KOPT-K1 (cell line): ENCODE data around the gene ADPRHL1.

ENCODE experiments used
- H3K27ac ChIP-seq: fragments of 200-600 bp; sonication (generic); 2 replicates; pipeline ENCODE4 v1.5.1; 2016; ENCODE audit warnings: antibody characterized with exemption, mild to moderate bottlenecking, low read depth, low read length; ENCODE audit not compliant: poor library complexity, severe bottlenecking
- H3K36me3 ChIP-seq: fragments of 200-600 bp; sonication (generic); 2 replicates; pipeline ENCODE4 v1.5.1; 2017; ENCODE audit warnings: antibody characterized with exemption, mild to moderate bottlenecking, low read length, moderate library complexity; ENCODE audit not compliant: insufficient read depth
- H3K9me3 ChIP-seq: fragments of 200-600 bp; sonication (generic); 2 replicates; pipeline ENCODE4 v1.5.1; 2017; ENCODE audit warnings: antibody characterized with exemption, low read length, mild to moderate bottlenecking; ENCODE audit not compliant: insufficient read depth, poor library complexity, severe bottlenecking

ADPRHL1 gene

DNA sequence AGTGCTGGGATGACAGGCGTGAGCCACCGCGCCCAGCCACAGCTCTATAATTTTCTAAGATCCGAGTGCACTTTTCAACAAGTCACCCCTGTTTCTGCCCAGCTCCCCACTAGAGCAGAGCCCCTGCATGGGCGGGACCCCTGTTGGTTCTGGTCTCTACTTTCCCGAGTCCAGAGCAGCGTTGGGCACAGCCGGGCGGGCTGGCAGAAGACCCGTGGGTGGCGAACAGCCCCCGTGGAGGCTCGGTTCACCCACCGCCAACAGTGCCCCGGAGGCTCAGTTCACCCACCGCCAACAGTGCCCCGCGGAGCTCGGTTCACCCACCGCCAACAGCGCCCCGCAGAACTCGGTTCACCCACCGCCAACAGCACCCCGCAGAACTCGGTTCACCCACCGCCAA is 40.8 kb downstream of the ADPRHL1 start:
- Histone ChIP-seq H3K9me3 (no peaks in the 10 kb centered on the region), H3K27ac (no peak overlapping the region), H3K36me3 (no peaks in the 10 kb centered on the region)

DNA sequence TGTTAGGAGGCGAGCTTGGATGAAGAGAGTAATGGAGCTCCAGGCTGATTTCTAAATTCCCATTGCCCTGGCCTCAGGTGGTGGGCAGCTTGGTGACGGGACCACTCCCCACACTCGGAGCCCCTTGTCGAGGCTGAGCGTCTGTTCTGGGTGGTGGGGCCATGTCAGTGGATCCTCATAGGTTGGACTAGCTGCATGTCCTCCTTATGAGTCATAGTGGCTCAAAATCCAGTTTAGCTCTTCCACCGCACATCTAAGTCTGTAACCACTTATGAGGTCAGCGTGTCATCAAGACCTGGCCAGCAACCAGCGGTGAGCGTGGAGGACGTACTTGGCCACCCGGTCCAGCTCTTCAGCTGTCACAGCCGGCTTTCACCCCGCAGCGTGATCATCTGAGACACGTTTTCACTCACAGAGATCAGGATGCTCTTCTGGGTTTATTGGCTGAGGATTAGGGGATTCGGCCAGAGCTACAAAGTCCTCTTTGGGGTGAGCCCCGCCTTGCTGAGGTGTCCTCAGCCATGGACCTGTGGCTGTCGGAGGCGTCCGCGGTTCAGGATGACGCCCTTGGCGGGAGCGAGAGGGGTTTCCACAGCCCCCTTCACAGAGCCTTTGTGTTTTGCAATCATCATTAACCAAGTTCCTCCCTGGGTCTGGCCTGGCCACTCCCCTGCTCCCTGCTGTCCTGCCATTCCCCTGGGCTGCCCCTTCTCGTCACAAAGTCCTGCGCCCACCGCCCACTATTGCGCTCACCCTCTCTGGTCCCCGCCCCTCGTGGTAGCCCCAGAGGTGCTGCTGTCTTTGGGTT is 41.9 kb downstream of the ADPRHL1 start:
- no peaks in the 10 kb centered on the region for H3K36me3 ChIP-seq
- no peaks in the 10 kb centered on the region for H3K9me3 ChIP-seq
- H3K27ac ChIP-seq = no peak overlapping the region

DNA sequence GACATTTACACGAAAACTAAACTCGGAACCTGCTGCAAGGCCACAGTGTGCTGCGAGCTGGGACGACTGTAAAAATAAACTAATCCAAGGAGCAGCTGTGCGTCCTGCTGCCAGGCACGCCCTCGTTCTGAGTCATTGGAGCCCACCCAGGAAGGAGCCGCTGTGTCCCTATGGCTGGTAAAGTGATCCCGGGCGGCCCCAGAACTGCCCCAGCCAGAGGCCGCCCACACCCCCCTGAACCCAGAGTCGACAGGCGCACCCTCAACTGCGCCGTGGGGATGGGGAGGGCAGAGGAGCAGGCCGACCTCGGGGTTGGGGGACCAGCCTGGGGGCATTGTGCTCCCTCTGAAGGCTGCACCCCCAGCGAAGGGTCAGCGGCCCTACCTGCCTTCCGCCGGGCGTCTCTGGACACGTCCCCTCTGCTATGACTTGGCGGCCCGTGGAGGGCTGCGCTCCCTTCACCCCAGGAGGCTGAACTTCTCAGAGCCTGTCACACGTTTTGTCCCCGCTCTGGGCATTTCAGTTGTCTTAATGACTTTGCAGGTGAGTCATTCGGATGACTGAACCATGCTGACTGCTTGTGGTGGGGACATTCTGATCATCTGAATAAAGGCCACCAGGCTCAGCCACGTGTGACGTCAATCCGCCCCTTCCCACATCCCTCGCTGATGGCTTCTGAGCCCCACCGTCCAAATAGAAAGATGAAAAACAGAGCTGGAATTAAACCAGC is 42.7 kb downstream of the ADPRHL1 start:
- no peak overlapping the region for H3K27ac ChIP-seq

DNA sequence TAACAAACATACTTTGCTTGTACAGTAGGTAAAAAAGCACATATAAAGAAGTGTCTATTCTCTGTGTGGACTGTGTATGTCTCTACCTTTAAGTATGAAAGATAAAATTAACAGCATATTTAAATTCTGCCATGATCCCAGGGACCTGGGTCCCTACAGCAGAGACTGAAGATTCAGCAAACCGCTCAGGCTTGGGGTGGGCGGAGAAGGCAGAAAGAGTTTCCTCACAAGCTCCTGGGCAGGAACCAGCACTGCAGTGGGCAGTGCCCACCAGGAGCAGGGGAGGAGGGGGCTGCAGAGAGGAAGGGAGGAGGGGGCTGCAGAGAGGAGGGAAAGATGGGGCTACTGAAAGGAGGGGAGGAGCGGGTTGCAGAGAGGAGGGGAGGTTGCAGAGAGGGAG is 44.7 kb downstream of the ADPRHL1 start:
- H3K9me3 ChIP-seq = no peaks in the 10 kb centered on the region
- no peak overlapping the region for H3K27ac ChIP-seq
- H3K36me3 ChIP-seq = no peaks in the 10 kb centered on the region

More for the DNA sequence above, 42.7 kb downstream of the ADPRHL1 start:
- no peaks in the 10 kb centered on the region for H3K36me3 ChIP-seq
- no peaks in the 10 kb centered on the region for H3K9me3 ChIP-seq

DNA sequence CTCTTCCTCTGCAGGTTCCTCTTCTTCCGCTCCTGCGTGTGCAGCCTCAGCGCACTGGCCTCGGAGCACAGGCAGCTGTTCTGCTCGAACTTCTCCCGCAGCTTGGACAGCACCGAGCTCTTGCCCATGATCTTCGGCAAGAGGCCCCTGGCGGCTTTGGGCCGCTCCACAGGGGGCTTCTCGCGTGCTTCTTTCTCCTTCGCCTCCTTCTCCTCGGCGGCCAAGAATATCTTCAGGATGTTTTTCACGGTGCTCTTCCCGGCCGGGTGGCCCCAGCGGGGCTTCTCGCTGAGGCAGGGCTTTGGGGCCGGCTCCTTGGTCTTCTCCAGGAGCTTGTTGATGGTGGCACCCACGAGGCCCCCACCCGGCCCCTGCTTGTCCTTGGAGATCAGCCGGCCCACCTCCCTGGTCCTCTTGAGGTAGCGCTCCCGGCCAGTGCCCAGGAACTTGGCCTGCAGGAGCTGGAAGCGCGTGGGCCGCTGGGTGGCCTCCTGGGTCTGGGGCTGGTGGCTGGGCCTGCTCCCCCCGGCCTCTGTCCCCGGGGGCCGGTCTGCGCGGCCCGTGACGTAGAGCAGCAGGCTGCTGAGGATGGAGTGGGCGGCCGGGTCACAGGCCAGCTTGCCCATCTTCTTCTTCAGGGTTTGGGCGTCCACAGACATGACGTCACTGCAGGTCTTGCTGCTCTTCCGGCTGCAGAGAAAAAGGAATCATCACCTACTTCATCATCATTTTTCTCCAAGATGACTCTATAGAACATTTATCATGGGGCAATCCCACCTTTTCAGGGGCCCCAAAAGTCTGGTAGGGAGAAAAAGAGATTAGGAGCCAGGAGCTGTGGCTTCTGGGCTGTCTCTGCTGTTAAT is 45.5 kb downstream of the ADPRHL1 start:
- no peaks in the 10 kb centered on the region for H3K9me3 ChIP-seq
- H3K36me3 ChIP-seq = no peaks in the 10 kb centered on the region
- no peak overlapping the region for H3K27ac ChIP-seq

DNA sequence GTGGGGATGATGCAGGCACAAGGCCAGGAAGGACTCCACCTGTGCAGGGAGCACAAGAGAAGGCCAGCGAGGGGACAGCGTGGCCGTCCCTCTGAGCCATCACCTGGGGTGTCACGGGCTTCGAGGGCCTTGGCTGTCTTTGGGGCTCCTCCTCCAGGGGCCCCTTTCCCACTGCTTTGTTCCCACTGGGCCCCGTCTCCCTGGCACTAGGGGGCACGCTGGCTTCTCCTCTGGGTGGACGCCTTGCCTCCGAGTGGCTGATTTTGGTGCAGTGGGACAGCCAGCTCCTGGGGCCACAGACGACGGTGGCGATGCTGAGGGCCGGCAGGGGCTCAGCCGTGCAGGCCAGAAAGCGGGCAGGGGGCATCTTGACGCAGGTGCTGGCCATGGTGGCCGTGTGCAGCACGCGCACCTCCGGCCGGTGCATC is 46.2 kb downstream of the ADPRHL1 start:
- no peak overlapping the region for H3K27ac ChIP-seq
- H3K9me3 ChIP-seq = no peaks in the 10 kb centered on the region
- H3K36me3 ChIP-seq = no peaks in the 10 kb centered on the region

DNA sequence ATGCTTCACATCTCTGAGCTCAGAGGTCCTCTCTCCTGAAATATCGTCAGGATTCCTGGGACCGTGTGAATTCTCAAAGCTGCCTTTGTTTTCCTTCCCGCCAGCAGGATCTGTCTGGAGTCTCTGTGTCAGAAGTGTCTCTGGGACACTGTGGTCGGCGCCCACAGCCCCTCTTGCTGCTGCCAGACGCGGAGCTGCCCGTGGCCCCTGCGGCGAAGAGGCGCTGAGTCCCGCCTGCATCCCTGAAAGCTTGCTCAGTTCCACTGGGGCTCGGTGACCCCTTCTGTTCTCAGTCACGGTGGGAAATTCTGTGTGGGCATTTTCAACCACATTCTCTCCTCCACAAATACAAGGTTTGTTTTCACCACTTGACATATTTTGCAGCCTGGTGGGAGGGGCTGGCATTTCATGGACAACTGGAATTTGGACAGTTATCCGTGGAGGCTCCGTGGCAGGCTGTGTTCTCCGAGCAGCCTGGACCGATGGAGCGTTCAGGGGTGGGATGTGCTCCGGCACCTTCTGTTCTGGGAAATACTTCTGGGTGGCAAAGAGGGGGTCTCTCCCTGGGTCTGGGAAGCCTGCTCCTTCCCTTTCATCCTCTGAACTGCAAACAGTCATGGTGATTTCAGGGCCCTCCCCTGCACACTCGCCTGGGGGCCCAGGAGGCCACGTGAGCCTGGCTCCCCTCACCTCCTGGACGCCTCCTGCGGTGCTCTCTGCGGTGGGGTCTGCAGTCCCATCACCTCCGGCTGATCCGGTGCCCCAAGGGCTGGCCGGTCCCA is 46.8 kb downstream of the ADPRHL1 start:
- no peaks in the 10 kb centered on the region for H3K9me3 ChIP-seq
- H3K36me3 ChIP-seq = no peaks in the 10 kb centered on the region
- H3K27ac ChIP-seq = no peak overlapping the region

DNA sequence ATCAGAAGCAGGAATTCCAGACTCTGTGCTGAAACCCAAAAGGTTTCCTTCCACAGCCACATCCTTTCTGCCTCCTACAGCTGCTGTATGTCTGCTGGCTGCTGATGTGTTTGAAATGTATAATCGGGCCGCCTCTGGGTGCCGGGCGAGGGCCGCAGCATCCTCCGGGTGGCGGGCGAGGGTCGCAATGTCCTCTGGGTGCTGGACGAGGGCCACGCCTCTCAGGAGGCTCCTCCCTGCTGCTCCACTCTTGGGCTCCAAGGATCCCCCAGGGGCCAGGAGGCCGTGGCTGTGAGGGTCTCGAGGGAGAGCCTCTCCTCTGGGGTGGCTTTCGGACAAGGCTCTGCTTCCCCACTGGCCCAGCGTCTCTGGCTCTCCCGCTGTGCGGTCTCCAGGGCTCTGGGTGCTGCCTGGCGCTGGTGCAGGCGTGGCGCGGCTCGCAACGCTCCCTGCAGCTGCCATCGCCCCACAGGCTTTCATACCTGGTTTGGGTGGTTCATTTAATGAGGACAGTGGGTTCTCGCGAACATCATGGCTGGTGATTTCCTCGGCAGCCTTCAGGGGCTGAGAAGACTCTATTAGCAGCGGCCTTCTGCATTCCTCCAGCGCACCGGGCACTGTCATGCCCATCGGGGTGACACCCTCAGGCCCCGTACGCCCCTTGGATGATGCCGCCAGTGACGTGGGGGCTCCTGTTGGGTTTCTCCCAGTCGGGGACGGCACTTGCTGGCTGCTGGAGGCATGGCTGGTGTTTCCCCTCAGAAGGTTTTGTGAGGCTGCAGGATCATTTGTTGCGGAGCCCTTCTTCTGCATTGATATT is 47.6 kb downstream of the ADPRHL1 start:
- Histone ChIP-seq H3K9me3 (no peaks in the 10 kb centered on the region), H3K27ac (no peak overlapping the region), H3K36me3 (no peaks in the 10 kb centered on the region)

DNA sequence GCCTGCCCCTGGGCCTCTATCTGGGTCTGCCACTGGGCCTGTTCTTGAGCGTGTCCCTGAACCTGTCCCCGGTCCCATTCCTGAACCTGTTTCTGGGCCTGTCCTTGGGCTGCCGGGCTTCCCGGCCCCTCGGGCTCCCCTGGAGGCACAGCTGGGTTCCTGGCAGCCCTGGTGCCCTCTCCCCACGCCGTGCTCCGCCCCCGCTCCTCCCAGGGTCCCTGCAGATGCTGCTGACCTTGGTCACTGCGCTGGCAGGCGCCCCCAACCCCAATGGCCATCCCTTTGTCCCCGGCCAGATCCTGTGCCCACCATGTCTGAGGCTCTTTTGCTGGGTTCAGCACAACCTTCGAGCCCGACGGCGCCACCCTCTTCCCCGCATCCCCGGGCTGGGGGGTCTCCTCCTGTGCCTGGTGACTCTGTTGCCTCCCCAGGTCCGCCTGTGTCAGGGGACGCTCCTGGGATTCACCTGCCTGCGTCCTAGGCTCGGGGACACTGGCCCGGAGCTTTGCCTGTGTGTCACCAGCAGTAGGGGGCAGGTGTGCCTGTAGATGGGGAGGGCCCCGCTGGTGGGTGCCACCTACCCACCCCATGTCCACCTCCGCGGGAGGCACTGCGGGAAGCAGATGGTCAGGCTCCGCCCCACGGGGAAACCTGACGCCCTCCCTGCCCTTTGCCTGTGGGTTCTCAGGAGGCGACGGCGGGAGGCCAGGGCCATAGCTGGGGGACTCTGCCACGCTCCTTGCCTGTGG is 48.4 kb downstream of the ADPRHL1 start:
- H3K27ac ChIP-seq = no peak overlapping the region
- H3K9me3 ChIP-seq = no peaks in the 10 kb centered on the region
- no peaks in the 10 kb centered on the region for H3K36me3 ChIP-seq

DNA sequence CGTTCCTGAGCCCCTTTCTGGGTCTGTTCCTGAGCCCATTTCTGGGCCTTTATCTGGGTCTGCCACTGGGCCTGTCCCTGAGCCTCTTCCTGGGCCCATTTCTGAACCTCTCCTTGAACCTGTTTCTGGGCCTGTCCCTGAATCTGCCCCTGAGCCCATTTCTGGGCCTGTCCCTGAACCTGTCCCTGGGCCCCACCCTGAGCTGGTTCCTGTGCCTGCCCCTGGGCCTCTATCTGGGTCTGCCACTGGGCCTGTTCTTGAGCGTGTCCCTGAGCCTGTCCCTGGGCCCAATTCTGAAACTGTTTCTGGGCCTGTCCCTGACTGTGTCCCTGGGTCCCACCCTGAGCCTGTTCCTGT is 48.9 kb downstream of the ADPRHL1 start:
- Histone ChIP-seq H3K36me3 (no peaks in the 10 kb centered on the region), H3K27ac (no peak overlapping the region), H3K9me3 (no peaks in the 10 kb centered on the region)

DNA sequence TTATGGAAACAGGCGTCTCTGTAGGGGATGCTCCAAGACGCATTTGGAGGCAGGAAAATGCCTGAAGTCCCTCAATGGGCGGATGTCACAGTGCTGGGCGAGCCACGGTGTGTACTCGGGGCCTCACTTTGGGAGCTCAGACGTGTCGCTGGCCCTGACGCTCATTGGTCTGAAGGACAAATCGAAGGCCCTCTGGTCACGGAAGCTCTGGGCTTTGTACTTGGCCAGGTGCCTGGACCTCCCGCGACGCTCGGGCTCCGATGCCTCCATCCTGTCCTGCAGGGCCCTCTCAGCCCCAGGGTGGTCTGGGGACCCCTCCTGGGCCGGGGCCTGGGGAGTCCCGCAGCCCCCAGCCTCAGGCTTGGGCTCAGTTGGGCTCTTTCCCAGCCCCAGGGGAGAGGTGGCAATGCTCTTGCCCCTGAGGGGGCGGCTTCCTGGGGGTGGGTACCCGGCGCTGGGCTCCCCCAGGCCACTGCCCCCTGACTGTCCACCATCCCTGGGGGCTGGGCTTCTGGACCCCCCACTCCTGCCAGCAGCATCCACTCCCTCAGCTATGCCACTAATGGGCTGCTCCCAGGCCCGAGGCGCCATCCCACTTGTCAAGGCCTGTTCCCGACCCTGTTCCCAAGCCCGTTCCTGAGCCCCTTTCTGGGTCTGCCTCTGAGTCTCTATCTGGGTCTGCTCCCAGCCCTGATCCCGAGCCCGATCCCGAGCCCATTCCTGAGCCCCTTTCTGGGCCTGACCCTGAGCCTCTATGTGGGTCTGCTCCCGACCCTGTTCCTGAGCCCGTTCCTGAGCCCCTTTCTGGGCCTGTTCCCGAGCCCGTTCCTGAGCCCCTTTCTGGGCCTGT is 49.8 kb downstream of the ADPRHL1 start:
- Histone ChIP-seq H3K9me3 (no peaks in the 10 kb centered on the region), H3K27ac (no peak overlapping the region), H3K36me3 (no peaks in the 10 kb centered on the region)

DNA sequence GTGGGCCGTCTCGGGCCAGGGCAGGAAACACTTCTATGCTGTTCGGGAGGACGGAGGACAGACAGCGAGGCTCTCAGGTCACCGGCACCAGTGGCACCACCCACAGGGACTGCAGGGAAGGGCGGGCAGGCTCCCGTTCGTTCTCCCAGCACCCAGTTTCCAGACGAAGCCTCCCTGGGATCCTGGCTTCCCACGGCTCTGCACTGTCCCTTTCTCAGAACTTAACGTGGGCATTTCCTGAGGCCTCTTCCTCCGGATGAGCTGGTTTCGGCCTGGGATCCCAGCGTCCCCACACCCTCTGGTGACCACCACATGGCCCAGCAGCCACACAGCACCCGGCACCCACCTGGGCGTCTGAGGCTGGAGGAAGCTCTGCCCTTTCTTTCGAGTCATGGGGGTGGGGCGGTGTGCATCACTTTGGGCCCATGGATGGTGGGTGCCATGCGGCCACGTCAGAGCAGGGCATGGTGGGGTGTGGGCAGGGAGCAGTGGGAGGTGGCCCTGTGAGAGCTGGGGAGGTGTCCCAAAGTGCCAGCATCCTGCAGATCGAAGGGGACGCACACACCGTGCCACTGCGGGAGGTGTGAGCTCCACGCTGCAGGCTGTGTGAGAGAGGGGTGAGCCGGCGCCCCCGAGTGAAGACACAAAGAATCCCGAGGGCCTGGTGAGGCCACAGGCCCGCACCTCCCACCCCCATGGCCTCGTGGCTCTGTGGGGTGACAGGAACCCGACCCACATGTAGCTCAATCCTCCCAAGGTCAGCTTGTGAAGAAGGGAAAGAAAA is 50.6 kb downstream of the ADPRHL1 start:
- H3K9me3 ChIP-seq = no peaks in the 10 kb centered on the region
- no peaks in the 10 kb centered on the region for H3K36me3 ChIP-seq
- H3K27ac ChIP-seq = no peak overlapping the region
